ENCODE data around the gene YPEL3.

The YPEL3 gene

GRCh38 chr16:30084816-30085159 is 11.2 kb downstream of the YPEL3 start:
- FAIRE-seq (no peak), DNase-seq (ENCODE audit: insufficient read length, low spot score) (no peak)
- no peak for TF ChIP-seq PAX5 (IDR thresholded peaks at IDR 0.05; ENCODE audit: insufficient read depth, low read length, severe bottlenecking)
- TF ChIP-seq SPI1 (IDR thresholded peaks at IDR 0.05; ENCODE audit: low read depth, low read length), result no peak
- no peak for TF ChIP-seq POLR2AphosphoS5 (IDR thresholded peaks at IDR 0.05; ENCODE audit: low read depth, low read length)
- no peak for TF ChIP-seq POLR2A (IDR thresholded peaks at IDR 0.05; ENCODE audit: low read depth, low read length)
- no peak for TF ChIP-seq TAF1 (IDR thresholded peaks at IDR 0.05; ENCODE audit: low read depth, low read length)
- no peak for TF ChIP-seq POU2F2 (IDR thresholded peaks at IDR 0.05; ENCODE audit: low read depth, low read length)

GRCh38 chr16:30084096-30084815 is 11.8 kb downstream of the YPEL3 start:
- DNase-seq (ENCODE audit: insufficient read length, low spot score) (no peak), FAIRE-seq (no peak)
- TF ChIP-seq TAF1 (IDR thresholded peaks at IDR 0.05; ENCODE audit: low read depth, low read length) (no peak), POLR2AphosphoS5 (IDR thresholded peaks at IDR 0.05; ENCODE audit: low read depth, low read length) (no peak), POLR2A (IDR thresholded peaks at IDR 0.05; ENCODE audit: low read depth, low read length) (no peak), SPI1 (IDR thresholded peaks at IDR 0.05; ENCODE audit: low read depth, low read length) (no peak), POU2F2 (IDR thresholded peaks at IDR 0.05; ENCODE audit: low read depth, low read length) (no peak), PAX5 (IDR thresholded peaks at IDR 0.05; ENCODE audit: insufficient read depth, low read length, severe bottlenecking) (no peak)

- FAIRE-seq, result no peak
- no peak for DNase-seq (ENCODE audit: insufficient read length, low spot score)
- TF ChIP-seq POU2F2 (IDR thresholded peaks at IDR 0.05; ENCODE audit: low read depth, low read length) (no peak), POLR2AphosphoS5 (IDR thresholded peaks at IDR 0.05; ENCODE audit: low read depth, low read length) (no peak), PAX5 (IDR thresholded peaks at IDR 0.05; ENCODE audit: insufficient read depth, low read length, severe bottlenecking) (no peak), TAF1 (IDR thresholded peaks at IDR 0.05; ENCODE audit: low read depth, low read length) (no peak), POLR2A (IDR thresholded peaks at IDR 0.05; ENCODE audit: low read depth, low read length) (no peak), SPI1 (IDR thresholded peaks at IDR 0.05; ENCODE audit: low read depth, low read length) (no peak)
Observed at GRCh38 chr16:30083216-30084055, 12.6 kb downstream of the YPEL3 start.

- no peak for FAIRE-seq
Observed at GRCh38 chr16:30082545-30083090, 13.4 kb downstream of the YPEL3 start.

GRCh38 chr16:30079480-30079879 is 16.5 kb downstream of the YPEL3 start:
- TF ChIP-seq TAF1 (IDR thresholded peaks at IDR 0.05; ENCODE audit: low read depth, low read length) (no peak), SPI1 (IDR thresholded peaks at IDR 0.05; ENCODE audit: low read depth, low read length) (no peak), POU2F2 (IDR thresholded peaks at IDR 0.05; ENCODE audit: low read depth, low read length) (no peak), POLR2AphosphoS5 (IDR thresholded peaks at IDR 0.05; ENCODE audit: low read depth, low read length) (no peak), POLR2A (IDR thresholded peaks at IDR 0.05; ENCODE audit: low read depth, low read length) (no peak), PAX5 (IDR thresholded peaks at IDR 0.05; ENCODE audit: insufficient read depth, low read length, severe bottlenecking) (no peak)
- FAIRE-seq (no peak), DNase-seq (ENCODE audit: insufficient read length, low spot score) (no peak)

More at GRCh38 chr16:30082545-30083090, 13.4 kb downstream of the YPEL3 start:
- TF ChIP-seq POLR2AphosphoS5 (IDR thresholded peaks at IDR 0.05; ENCODE audit: low read depth, low read length) (no peak), SPI1 (IDR thresholded peaks at IDR 0.05; ENCODE audit: low read depth, low read length) (no peak), POLR2A (IDR thresholded peaks at IDR 0.05; ENCODE audit: low read depth, low read length) (no peak), POU2F2 (IDR thresholded peaks at IDR 0.05; ENCODE audit: low read depth, low read length) (no peak), TAF1 (IDR thresholded peaks at IDR 0.05; ENCODE audit: low read depth, low read length) (no peak), PAX5 (IDR thresholded peaks at IDR 0.05; ENCODE audit: insufficient read depth, low read length, severe bottlenecking) (no peak)
- DNase-seq (ENCODE audit: insufficient read length, low spot score), result no peak

GRCh38 chr16:30078744-30079143 is 17.3 kb downstream of the YPEL3 start:
- no peak for FAIRE-seq
- no peak for DNase-seq (ENCODE audit: insufficient read length, low spot score)
- no peak for TF ChIP-seq POLR2AphosphoS5 (IDR thresholded peaks at IDR 0.05; ENCODE audit: low read depth, low read length)
- no peak for TF ChIP-seq POU2F2 (IDR thresholded peaks at IDR 0.05; ENCODE audit: low read depth, low read length)
- TF ChIP-seq POLR2A (IDR thresholded peaks at IDR 0.05; ENCODE audit: low read depth, low read length), result no peak
- TF ChIP-seq SPI1 (IDR thresholded peaks at IDR 0.05; ENCODE audit: low read depth, low read length), result no peak
- no peak for TF ChIP-seq PAX5 (IDR thresholded peaks at IDR 0.05; ENCODE audit: insufficient read depth, low read length, severe bottlenecking)
- no peak for TF ChIP-seq TAF1 (IDR thresholded peaks at IDR 0.05; ENCODE audit: low read depth, low read length)

- no peak for TF ChIP-seq POU2F2 (IDR thresholded peaks at IDR 0.05; ENCODE audit: low read depth, low read length)
- TF ChIP-seq POLR2A (IDR thresholded peaks at IDR 0.05; ENCODE audit: low read depth, low read length), result no peak
- no peak for TF ChIP-seq POLR2AphosphoS5 (IDR thresholded peaks at IDR 0.05; ENCODE audit: low read depth, low read length)
- no peak for TF ChIP-seq TAF1 (IDR thresholded peaks at IDR 0.05; ENCODE audit: low read depth, low read length)
- no peak for TF ChIP-seq SPI1 (IDR thresholded peaks at IDR 0.05; ENCODE audit: low read depth, low read length)
- TF ChIP-seq PAX5 (IDR thresholded peaks at IDR 0.05; ENCODE audit: insufficient read depth, low read length, severe bottlenecking), result no peak
- FAIRE-seq, result no peak
- no peak for DNase-seq (ENCODE audit: insufficient read length, low spot score)
Observed at GRCh38 chr16:30077656-30078055, 18.4 kb downstream of the YPEL3 start.

- TF ChIP-seq POU2F2 (IDR thresholded peaks at IDR 0.05; ENCODE audit: low read depth, low read length), result no peak
- TF ChIP-seq PAX5 (IDR thresholded peaks at IDR 0.05; ENCODE audit: insufficient read depth, low read length, severe bottlenecking), result no peak
- TF ChIP-seq POLR2AphosphoS5 (IDR thresholded peaks at IDR 0.05; ENCODE audit: low read depth, low read length), result no peak
- no peak for TF ChIP-seq SPI1 (IDR thresholded peaks at IDR 0.05; ENCODE audit: low read depth, low read length)
- TF ChIP-seq POLR2A (IDR thresholded peaks at IDR 0.05; ENCODE audit: low read depth, low read length), result no peak
- no peak for TF ChIP-seq TAF1 (IDR thresholded peaks at IDR 0.05; ENCODE audit: low read depth, low read length)
- DNase-seq (ENCODE audit: insufficient read length, low spot score) (no peak), FAIRE-seq (no peak)
Observed at GRCh38 chr16:30076276-30076791, 19.7 kb downstream of the YPEL3 start.

Data from GM12891 (cell line).